Left cardiac atrium (tissue), 4 donors: ENCODE measurements around the gene RIMS4. TPM values are rescaled to one million over a fixed set of nuclear protein-coding genes. Genes with fewer than 3 reads are reported as not detected.
"Not testable (repeated sequence)": the region's sequence is repeated elsewhere in the genome, so short reads cannot be mapped to it uniquely, and the experiment has no call there.

Source experiments
- ATAC-seq, 2 donors: fragments of 200-7000 bp; cut with Tn5 transposase; one replicate each; pipeline ENCODE4 v1.9.1; 2020; ENCODE audit warnings: mild to moderate bottlenecking in 2 of 2, moderate library complexity in 2 of 2
- DNase-seq: peaks from one replicate; pipeline ENCODE4 v3.0.0-alpha.2; 2020
- intact Hi-C, 2 donors: fragments of 100-400 bp; cut with DNase I; formaldehyde crosslinking; loops; one replicate each; pipeline versions ENCODE4 v1.14.1 to v1.15.1; 2022 to 2023
- total RNA-seq, 2 donors: library from RNA; stranded (reverse); fragmentation: NEBNext Ultra II Directional; extraction: Animal tissue kit (Norgen Biotek cat#: 25700); gene quantifications; one replicate each; pipeline ENCODE4 v1.2.1, GENCODE V29; 2021
- donor health status: DM: no; HTN: yes; CAD: no.
- donor health status: DM: no; HTN: yes; CAD: no; lungs with severe emphysema.
- donor health status: DM: yes; HTN: yes; CAD: no.
- donor health status: Dilated cardiomyopathy.

Gene RIMS4
- total RNA-seq, 2 donors from 2014 or later, result 0.58 to 0.80 TPM

GRCh38 chr20:44833437-44833836, 23.1 kb upstream of the RIMS4 start:
- no peak for ATAC-seq
- no peak for DNase-seq
- intact Hi-C loops, result no loop called here

GRCh38 chr20:44832724-44833123, 22.4 kb upstream of the RIMS4 start:
- peak; percentile 40 to 59 for ATAC-seq
- intact Hi-C loops, result no loop called here

GRCh38 chr20:44830995-44831394, 20.6 kb upstream of the RIMS4 start:
- ATAC-seq (no peak), DNase-seq (no peak)
- intact Hi-C loops, result no loop called here

More at GRCh38 chr20:44832724-44833123, 22.4 kb upstream of the RIMS4 start:
- no peak for DNase-seq

GRCh38 chr20:44830523-44830922, 20.2 kb upstream of the RIMS4 start:
- ATAC-seq (no peak), DNase-seq (no peak)
- intact Hi-C loops, result no loop called here

- ATAC-seq (no peak), DNase-seq (no peak)
- intact Hi-C loops, result no loop called here
Measured at GRCh38 chr20:44829688-44830087, 19.3 kb upstream of the RIMS4 start.

- intact Hi-C loops, result no loop called here
- DNase-seq (no peak), ATAC-seq (no peak)
Measured at GRCh38 chr20:44828640-44829039, 18.3 kb upstream of the RIMS4 start.

GRCh38 chr20:44827401-44827800, 17.1 kb upstream of the RIMS4 start:
- DNase-seq, result no peak
- intact Hi-C loops, result no loop called here
- ATAC-seq, result no peak

GRCh38 chr20:44821576-44821975, 11.2 kb upstream of the RIMS4 start:
- ATAC-seq, DNase-seq, intact Hi-C loops: not testable (repeated sequence)

- ATAC-seq (no peak), DNase-seq (no peak)
- intact Hi-C loops, result no loop called here
Measured at GRCh38 chr20:44819936-44820335, 9.6 kb upstream of the RIMS4 start.

GRCh38 chr20:44817143-44817910, 7.0 kb upstream of the RIMS4 start:
- intact Hi-C loops, result no loop called here
- no peak for DNase-seq
- no peak for ATAC-seq

GRCh38 chr20:44814937-44815336, 4.6 kb upstream of the RIMS4 start:
- ATAC-seq, result no peak
- no peak for DNase-seq
- intact Hi-C loops, result no loop called here

- DNase-seq (no peak), ATAC-seq (no peak)
- intact Hi-C loops, result no loop called here
Measured at GRCh38 chr20:44811150-44811685, 872 bp upstream of the RIMS4 start.

GRCh38 chr20:44810061-44810390, 320 bp downstream of the RIMS4 start:
- ATAC-seq, result no peak
- intact Hi-C loops, result no loop called here

GRCh38 chr20:44809380-44810060, 826 bp downstream of the RIMS4 start:
- DNase-seq, result no peak
- intact Hi-C loops, result no loop called here

More at GRCh38 chr20:44810061-44810390, 320 bp downstream of the RIMS4 start:
- no peak for DNase-seq

GRCh38 chr20:44807684-44808056, 2.7 kb downstream of the RIMS4 start:
- intact Hi-C loops, result no loop called here
- ATAC-seq (no peak), DNase-seq (no peak)

More at GRCh38 chr20:44809380-44810060, 826 bp downstream of the RIMS4 start:
- ATAC-seq, result no peak

GRCh38 chr20:44807051-44807683, 3.2 kb downstream of the RIMS4 start:
- no peak for ATAC-seq
- intact Hi-C loops, result no loop called here
- DNase-seq, result no peak

GRCh38 chr20:44805979-44806620, 4.2 kb downstream of the RIMS4 start:
- ATAC-seq (peak; percentile 43 to 86), DNase-seq (peak; percentile 49)
- intact Hi-C loops, result no loop called here

- no peak for DNase-seq
- no peak for ATAC-seq
- intact Hi-C loops, result no loop called here
Measured at GRCh38 chr20:44805335-44805978, 4.9 kb downstream of the RIMS4 start.

GRCh38 chr20:44803383-44803941, 6.9 kb downstream of the RIMS4 start:
- DNase-seq (no peak), ATAC-seq (peak in 1 of 2 donors; percentile 73)
- intact Hi-C loops, result no loop called here
